HG03280 (cell line): ENCODE measurements around the gene TBCD.

Experiments used
- ATAC-seq: cut with Tn5 transposase; IDR thresholded peaks from one replicate; pipeline ENCODE4 v1.9.1; 2021; ENCODE audit warnings: mild to moderate bottlenecking, moderate library complexity; ENCODE audit not compliant: unreplicated experiment

The TBCD gene

GRCh38 chr17:82882715-82883418, 131.0 kb downstream of the TBCD start:
- ATAC-seq = no peak

DNA sequence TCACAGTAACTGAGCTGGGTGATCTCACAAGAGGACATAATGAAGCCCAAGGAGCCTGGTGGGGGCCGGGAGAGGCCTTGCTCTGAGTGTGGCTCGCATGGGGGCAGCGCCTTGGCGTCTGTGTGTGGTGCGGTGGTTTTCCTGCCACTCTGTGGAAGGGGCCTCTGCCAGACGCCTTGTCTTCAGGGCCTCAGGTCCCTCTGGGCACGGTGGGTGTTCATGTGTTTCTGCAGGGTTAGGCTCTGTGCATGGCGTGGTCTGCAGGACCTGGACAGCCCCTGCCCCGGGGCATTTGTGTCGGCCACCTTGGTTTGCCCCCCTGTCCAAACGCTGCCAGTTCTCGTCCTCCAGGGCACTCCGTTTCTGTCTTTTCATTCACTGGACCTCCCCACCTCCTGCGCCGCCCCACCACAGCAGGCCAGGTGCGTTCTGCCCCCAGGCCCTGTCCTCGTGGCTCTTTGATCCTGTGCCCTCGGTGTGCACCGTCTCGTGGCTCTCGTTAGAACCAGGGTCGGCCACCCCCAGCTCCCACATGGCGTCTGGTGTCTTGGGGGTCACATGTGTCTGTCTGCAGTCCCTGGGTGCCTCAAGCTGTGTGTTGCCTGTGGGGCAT, 131.7 kb downstream of the TBCD start:
- ATAC-seq = no peak

DNA sequence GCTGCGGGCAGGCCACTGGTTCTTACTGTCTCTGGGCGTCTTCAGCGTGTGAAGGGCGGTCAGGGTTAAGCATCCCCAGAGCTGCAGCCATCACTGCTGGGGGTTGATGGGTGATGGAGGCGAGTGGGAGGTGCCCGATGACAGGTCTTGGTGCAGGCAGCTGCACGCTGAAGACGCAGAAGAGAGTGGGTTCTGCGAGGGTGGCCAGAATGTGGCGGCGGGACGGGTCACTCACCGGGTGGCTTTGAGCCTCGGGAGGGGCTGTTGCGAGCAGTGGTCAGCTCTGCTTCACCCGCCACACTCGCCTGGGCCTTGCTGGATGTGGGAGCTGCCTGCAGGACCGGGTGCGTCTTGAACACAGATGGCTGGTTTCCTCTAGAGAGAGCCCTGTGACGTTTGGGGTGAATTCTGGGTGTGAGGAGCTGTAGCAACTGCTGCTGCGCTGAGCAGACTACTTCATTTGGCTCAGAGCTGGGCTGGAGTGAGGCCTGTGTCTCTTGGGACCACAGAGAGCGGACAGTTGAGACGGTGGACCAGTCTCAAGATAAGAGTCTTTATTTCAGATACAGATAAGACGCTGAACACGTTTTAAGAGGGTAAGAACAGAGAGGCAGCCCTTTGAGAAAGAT, 132.6 kb downstream of the TBCD start:
- no peak for ATAC-seq

DNA sequence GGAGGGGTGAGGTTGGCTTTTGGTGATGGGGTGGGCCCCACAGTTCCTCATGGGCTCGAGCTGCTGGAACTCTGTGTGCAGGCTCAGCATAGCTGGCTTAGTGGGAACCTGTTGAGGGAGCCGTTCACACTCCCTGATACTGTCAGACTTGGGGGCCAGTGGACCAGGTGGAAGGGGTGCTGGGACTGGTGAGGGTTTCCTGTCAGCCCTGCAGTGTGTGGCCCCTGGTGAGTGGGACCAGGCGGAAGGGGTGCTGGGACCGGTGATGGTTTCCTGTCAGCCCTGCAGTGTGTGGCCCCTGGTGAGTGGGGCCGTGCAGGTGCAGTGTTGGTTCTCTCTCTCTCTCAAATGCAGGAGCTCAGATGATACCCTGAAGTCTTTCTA, 133.1 kb downstream of the TBCD start:
- no peak for ATAC-seq

DNA sequence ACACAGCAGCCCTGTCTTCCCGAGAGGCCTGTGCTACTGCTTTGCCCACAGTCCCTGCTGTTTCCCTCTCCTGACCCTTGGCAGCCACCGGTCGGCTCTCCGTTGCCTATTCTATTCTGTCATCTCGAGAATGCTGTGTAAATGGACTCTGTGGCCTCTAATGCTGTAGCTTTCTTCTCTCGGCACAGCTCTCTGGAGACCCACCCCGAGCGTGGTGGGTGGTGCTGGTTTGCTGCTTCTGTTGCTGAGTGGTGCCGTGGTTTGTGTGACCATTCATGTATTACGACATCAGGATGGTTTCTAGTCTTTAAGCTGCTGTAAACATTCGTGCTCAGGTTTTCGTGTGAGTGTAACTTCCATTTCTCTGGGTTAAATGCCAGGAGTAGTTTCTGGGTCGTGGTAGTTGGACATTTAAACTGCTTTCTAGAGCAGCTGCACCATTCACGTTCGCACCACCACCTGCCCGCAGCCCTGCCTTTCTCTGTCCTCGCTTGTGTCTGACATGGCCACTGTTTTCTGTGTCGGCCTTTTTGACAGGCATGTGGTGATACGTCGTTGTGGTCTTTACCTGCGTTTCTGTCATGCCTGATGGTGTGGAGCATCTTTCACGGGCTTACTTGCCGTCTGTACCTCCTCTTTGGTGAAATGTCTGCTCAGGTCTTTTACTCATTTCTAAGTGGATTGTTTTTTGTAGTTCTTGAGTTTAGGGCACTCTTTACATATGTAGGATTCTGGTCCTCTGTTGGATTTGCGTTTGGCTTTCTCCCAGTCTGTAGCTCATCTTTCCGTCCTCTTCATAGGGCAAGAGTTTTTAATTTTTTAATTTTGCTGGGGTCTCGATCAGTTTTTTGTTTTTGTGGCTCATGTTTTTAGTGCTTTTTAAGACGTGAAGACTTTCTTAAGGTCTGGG, 135.6 kb downstream of the TBCD start:
- ATAC-seq = no peak

- ATAC-seq = no peak
Observed at GRCh38 chr17:82888583-82889495, 137.0 kb downstream of the TBCD start.

DNA sequence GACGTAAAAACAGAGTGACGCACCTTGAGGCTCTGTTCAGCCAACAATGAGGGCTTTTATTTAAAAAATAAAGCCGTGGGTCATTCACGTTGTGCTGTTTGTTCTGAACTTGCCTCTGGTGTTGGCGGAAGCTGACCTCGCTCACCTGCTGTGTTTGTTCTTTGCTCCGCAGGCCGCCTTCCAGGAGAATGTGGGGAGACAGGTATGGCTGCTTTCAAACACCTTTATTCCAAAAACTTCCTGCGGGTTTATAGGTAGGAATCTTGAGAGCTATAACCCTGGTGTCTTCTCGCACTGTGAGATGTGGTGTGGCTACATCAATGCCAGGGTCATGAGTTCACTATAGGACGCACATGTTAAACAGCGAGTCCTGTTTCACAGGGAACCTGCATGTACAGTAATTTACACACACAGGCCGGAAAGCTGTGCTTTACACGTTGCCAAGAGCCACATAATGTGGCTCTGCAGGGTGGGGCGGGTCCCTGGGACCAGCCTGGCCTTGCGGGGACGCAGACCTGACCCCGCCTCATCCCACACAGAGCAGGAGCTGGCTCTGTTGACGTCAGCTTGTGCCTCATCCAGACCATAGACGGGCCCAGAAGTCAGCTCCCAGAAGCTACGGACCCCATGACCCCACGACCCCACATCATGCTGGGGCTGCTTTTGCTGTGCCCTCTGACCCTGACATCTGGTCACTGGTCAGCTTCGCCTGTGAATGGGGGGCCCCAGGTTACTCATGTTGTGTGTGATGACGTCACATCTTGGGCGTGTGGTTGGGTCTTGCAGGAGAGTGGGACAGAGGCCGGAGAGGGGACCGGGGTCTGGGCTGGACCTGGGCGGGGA, 137.9 kb downstream of the TBCD start:
- no peak for ATAC-seq

GRCh38 chr17:82890339-82890730, 138.5 kb downstream of the TBCD start:
- no peak for ATAC-seq

DNA sequence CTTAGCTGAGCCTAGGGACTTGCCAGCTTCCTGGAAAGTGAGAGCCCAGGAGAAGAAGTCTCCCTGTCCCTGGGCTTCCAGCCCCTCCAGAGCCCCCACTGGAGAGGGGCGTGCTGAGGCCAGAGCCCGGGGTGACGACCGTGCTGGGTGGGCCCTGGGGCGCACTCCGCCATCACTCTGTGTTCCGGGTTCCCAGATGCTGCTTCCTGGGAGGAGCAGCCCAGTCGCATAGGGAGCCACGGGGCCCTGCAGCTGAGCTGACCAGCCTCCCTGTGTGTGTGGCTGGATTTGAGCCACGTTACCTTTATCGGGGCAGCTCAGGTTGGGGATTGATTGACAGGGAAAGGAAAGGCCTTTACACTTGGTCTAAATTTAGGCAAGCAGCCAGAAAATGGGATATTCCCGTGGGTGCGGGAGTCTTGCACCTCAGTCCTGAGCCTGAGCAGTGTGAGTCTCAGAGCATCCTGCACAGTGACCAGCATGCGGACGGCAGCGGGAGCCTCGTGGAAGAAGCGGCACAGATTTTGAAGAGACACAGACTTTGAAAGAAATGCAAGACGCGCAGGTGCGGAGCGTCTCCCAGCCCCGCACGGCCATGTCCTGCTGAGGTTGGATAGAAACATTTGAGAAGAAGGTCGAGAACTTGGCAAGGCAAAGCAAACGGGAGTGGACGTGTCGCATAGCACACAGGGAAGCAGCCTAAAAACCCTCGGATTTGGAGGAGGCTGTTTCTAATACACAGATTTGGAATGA, 139.2 kb downstream of the TBCD start:
- no peak for ATAC-seq

GRCh38 chr17:82891911-82892310, 140.0 kb downstream of the TBCD start:
- no peak for ATAC-seq

DNA sequence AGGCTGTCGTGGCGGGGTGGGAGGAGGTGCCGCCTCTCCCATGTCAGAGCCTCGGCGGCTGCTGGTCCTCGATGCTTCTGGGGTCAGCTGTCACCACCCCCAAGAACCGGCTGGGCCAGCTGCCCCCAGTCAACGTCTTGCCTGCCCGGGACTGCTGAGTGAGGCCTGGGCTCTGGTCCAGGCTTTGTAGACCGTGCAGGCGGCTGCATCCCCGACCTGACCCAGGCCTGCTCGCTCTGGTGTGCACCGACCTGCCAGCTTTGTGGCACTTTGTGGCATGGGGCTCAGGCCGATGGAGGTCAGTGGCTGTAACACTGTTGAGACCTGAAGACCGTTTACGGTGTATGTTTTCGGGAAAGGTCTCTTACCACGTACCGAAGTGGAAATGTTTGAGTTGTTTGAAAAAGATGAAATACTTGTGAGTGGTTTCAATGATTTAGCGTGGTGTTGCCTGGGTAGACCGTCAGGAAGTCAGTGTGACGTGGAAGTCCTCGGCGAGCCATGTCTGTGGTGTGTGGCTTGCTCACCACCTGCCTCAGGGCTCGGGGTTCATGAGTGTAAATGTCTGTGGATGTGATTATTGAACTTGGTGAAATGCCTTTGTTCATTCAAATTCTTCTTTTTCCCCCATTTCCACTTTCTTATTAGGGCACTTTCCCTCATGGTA, 141.2 kb downstream of the TBCD start:
- no peak for ATAC-seq

- ATAC-seq = no peak
Observed at GRCh38 chr17:82893779-82894178, 141.9 kb downstream of the TBCD start.

GRCh38 chr17:82894389-82894788, 142.5 kb downstream of the TBCD start:
- no peak for ATAC-seq

DNA sequence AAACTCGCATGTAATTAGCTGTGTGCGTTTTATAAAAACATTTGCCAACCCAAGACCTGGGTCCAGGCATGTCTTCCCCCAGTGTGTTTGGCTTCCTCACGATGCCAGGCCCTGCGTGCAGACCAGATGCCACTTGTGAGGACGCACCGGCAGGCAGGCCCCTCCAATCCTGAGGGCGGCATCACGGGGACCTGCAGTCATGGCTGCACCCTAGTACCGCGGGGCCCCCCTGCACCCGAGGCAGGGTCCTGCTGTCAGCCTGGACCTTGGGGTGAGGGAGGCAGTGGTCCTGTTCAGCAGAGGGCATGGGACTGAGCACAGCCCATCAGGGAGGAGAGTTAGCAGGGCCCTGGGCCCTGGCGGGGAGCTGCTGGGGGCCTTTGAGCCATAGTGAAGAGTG, 143.2 kb downstream of the TBCD start:
- ATAC-seq = no peak

DNA sequence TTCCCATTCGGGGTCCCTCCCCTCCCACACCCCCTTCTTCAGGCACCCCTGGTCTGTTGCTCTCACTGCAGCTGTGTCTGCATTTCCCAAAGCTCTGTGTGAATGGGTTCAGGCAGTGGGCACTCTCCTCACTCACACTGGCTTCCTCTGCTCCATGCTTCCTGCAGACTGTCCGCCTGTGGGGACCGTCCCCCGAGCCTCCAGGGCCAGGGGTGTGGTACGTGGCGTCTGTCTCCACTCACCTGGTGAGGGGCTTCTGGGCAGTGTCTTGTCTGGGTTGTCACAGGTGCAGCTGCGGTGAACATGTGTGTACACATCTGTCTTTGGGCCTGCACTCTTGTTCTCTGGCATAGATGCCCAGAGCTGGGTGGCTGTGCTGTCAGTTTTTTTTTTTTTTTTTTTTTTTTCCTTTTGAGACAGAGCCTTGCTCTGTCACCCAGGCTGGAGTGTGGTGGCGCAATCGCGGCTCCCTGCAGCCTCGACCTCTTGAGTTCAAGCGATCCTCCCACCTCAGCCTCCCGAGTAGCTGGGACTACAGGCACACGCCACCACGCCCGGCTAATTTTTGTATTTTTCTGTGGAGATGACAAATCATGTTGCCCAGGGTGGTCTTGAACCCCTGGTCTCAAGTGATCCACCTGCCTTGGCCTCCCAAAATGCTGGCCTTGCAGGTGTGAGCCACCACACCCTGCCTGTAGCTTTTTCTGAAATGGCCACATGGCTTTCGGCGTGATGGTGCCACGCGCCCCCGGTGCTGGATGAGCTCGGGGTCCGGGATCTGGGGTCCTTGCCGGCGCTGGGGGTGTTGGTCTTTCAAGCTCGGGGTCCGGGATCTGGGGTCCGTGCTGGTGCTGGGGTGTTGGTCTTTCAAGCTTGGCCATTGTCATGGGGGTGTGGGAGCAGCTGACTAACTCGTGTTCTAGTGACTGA, 144.5 kb downstream of the TBCD start:
- ATAC-seq = no peak

DNA sequence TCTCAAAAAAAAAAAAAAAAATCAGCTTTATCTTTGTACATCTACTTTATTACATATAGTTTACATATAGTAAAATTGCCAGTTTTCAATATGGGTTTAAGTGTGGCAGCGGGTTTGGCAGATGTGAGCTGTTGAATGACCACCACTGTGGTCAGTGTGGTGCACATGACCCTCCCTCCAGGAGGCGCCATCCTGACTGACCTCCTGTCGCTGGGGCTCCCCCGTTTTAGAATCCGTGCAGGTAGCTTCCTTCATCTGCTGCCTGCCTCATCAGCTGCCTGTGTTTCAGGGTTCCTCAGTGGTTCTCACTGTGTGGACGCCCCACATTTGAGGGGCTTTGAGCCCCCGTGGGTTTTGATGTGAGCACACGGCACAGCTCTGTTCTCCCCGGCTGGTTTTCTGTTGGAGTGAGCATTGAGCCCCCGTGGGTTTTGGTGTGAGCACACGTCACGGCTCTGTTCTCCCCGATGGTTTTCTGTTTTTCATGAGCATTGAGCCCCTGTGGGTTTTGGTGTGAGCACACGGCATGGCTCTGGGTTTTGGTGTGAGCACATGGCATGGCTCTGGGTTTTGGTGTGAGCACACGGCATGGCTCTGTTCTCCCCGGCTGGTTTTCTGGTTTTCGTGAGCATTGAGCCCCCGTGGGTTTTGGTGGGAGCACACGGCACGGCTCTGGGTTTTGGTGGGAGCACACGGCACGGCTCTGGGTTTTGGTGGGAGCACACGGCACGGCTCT, 145.8 kb downstream of the TBCD start:
- ATAC-seq = no peak
